ENCODE measurements around the gene FAP.

GRCh38 chr2:162243715-162244114 is 470 bp upstream of the FAP start:
- TF ChIP-seq CREB5 (CRISPR knock-in tag; IDR thresholded peaks at IDR 0.05; ENCODE audit: low read depth) (no peak), ZNF8 (CRISPR knock-in tag; IDR thresholded peaks at IDR 0.05) (no peak), PPARA (CRISPR knock-in tag; IDR thresholded peaks at IDR 0.05; ENCODE audit: borderline replicate concordance) (no peak), ARNTL (CRISPR knock-in tag; IDR thresholded peaks at IDR 0.05; ENCODE audit: borderline replicate concordance, low read depth) (no peak), CSDC2 (CRISPR knock-in tag; IDR thresholded peaks at IDR 0.05) (no peak), OSR1 (CRISPR knock-in tag; IDR thresholded peaks at IDR 0.05) (no peak), ZC3H10 (CRISPR knock-in tag; IDR thresholded peaks at IDR 0.05) (no peak), ESRRG (CRISPR knock-in tag; IDR thresholded peaks at IDR 0.05) (no peak)

All from SK-N-SH treated with all-trans-retinoic acid at 6 μM for 48 hours (cell line).